Endothelial cell of umbilical vein (primary cell): ENCODE data around the gene RHOG. TPM values are rescaled to one million over a fixed set of nuclear protein-coding genes. Genes with fewer than 3 reads are reported as not detected.

Experiments
- BruUV-seq: library from RNA; stranded (reverse); fragments of 400-500 nt; replicated peaks from 2 replicates; lab custom pipeline; 2021; lab: Mats Ljungman, UMichigan
- CTCF ChIA-PET: fragments of 300-600, 350-600 bp; sonication (Branson Sonifier 250); formaldehyde crosslinking; loops from one replicate; lab custom pipeline; 2021; ENCODE audit warnings: antibody characterized with exemption, inconsistent platforms; lab: Charles Lee
- POLR2A ChIA-PET: fragments of 300-600, 350-600 bp; sonication (Branson Sonifier 250); formaldehyde crosslinking; loops from one replicate; lab custom pipeline; 2021; ENCODE audit warnings: antibody characterized with exemption, inconsistent platforms; lab: Charles Lee
- DNase-seq: peaks from one replicate; pipeline ENCODE4 v3.0.0-alpha.2; 2011; ENCODE audit warnings: low read depth, low spot score
- FAIRE-seq: peaks from 2 replicates; lab custom pipeline; 2011; peaks lifted over from hg19 to GRCh38; lab: Jason Lieb, UNC
- H2AFZ ChIP-seq: 2 replicates; pipeline ENCODE4 v1.6.0; 2012; ENCODE audit warnings: low read depth, low read length, control low read depth, inconsistent platforms
- H3K27ac ChIP-seq: 2 replicates; pipeline ENCODE4 v1.5.1; 2011; ENCODE audit warnings: low read depth, mild to moderate bottlenecking, control low read depth, low read length, moderate library complexity; ENCODE audit not compliant: insufficient read depth
- H3K27me3 ChIP-seq, 2 experiments: 2 replicates each; pipeline versions ENCODE4 v1.6.0 to v1.6.1; 2011; ENCODE audit warnings: low read length in 2 of 2, mixed read lengths in 1 of 2; ENCODE audit not compliant: control insufficient read depth in 2 of 2, insufficient read depth in 2 of 2
- H3K36me3 ChIP-seq, 2 experiments: 2 replicates in 1 of 2; 3 replicates in 1 of 2; pipeline ENCODE4 v1.5.1; 2011; ENCODE audit warnings: low read length in 2 of 2, mild to moderate bottlenecking in 1 of 2, moderate library complexity in 1 of 2; ENCODE audit not compliant: control insufficient read depth in 2 of 2, insufficient read depth in 2 of 2; ENCODE audit errors: extremely low read depth in 1 of 2
- H3K4me1 ChIP-seq: 3 replicates; pipeline ENCODE4 v1.5.1; 2011; ENCODE audit warnings: mild to moderate bottlenecking, low read length; ENCODE audit not compliant: control insufficient read depth, insufficient read depth; ENCODE audit errors: extremely low read depth
- H3K4me2 ChIP-seq: 2 replicates; pipeline ENCODE4 v1.6.1; 2011; ENCODE audit warnings: low read length, control low read depth, mixed read lengths; ENCODE audit not compliant: insufficient read depth
- H3K4me3 ChIP-seq, 3 experiments: fragments of 200-600 bp in 1 of 3; sonication (generic), shearing (Covaris generic) in 1 of 3; replicated peaks in 1 of 3; 2 replicates each; pipeline ENCODE4 v1.5.1; 2011 to 2016; ENCODE audit warnings: control low read depth in 3 of 3, low read length in 3 of 3, mild to moderate bottlenecking in 2 of 3, inconsistent platforms in 1 of 3, low read depth in 1 of 3, moderate library complexity in 1 of 3; ENCODE audit not compliant: insufficient read depth in 1 of 3
- H3K79me2 ChIP-seq: 2 replicates; pipeline ENCODE4 v1.6.0; 2012; ENCODE audit warnings: low read length, inconsistent platforms; ENCODE audit not compliant: control insufficient read depth, insufficient read depth
- H3K9ac ChIP-seq: replicated peaks from 2 replicates; pipeline ENCODE3; 2011; ENCODE audit warnings: low read length, control low read depth; ENCODE audit not compliant: insufficient read depth; ENCODE audit errors: extremely low read depth
- H3K9me1 ChIP-seq: replicated peaks from 3 replicates; pipeline ENCODE4 v1.6.0; 2011; ENCODE audit warnings: mild to moderate bottlenecking, low read length; ENCODE audit not compliant: control insufficient read depth, insufficient read depth; ENCODE audit errors: extremely low read depth
- H3K9me3 ChIP-seq: replicated peaks from 2 replicates; pipeline ENCODE4 v1.5.1; 2012; ENCODE audit warnings: low read length, inconsistent platforms; ENCODE audit not compliant: control insufficient read depth, insufficient read depth
- H4K20me1 ChIP-seq: replicated peaks from 2 replicates; pipeline ENCODE3; 2011; ENCODE audit warnings: mild to moderate bottlenecking, low read length; ENCODE audit not compliant: control insufficient read depth, insufficient read depth; ENCODE audit errors: extremely low read depth
- EZH2 ChIP-seq: IDR thresholded peaks from 2 replicates; pipeline ENCODE4 v1.6.1; 2012; ENCODE audit warnings: borderline replicate concordance, low read depth, mild to moderate bottlenecking, moderate library complexity, low read length, inconsistent platforms; ENCODE audit not compliant: severe bottlenecking
- FOS ChIP-seq: IDR thresholded peaks from 2 replicates; pipeline ENCODE4 v1.6.1; 2011; ENCODE audit warnings: mild to moderate bottlenecking, low read length, moderate library complexity, borderline replicate concordance; ENCODE audit not compliant: insufficient read depth
- JUN ChIP-seq: IDR thresholded peaks from 2 replicates; pipeline ENCODE4 v1.6.1; 2011; ENCODE audit warnings: borderline replicate concordance, low read depth; ENCODE audit not compliant: insufficient read length, insufficient read depth
- MYC ChIP-seq: IDR thresholded peaks from one replicate; pipeline ENCODE4 v1.6.1; 2011; ENCODE audit warnings: mild to moderate bottlenecking, low read depth, low read length
- POLR2A ChIP-seq: IDR thresholded peaks from 2 replicates; pipeline ENCODE4 v1.6.1; 2012; ENCODE audit warnings: low read depth, mild to moderate bottlenecking, control low read depth, low read length
- POLR2AphosphoS5 ChIP-seq: IDR thresholded peaks from 2 replicates; pipeline ENCODE4 v1.6.1; 2012; ENCODE audit warnings: low read depth, mild to moderate bottlenecking, control low read depth, low read length, moderate library complexity; ENCODE audit not compliant: insufficient read depth
- dilution Hi-C: fragments of 300-500 bp; cut with MboI; formaldehyde crosslinking; loops from one replicate; pipeline ENCODE4 v1.15.0; 2019; ENCODE audit warnings: low sequenced_read_pairs; ENCODE audit not compliant: extremely low pct_ligation_motif_present
- intact Hi-C: fragments of 100-400 bp; cut with micrococcal nuclease; formaldehyde crosslinking; loops from one replicate; pipeline ENCODE4 v1.10.0; 2022
- polyA plus RNA-seq, 4 experiments: library from polyadenylated mRNA; depleted of rRNA in 3 of 4; stranded (reverse) in 3 of 4; unstranded in 1 of 4; fragments of >200 nt; gene quantifications; 2 replicates each; pipeline versions ENCODE4 v1.2.1 to v1.2.3, GENCODE V29; 2011 to 2012; ENCODE audit warnings: missing spikeins in 1 of 4
- total RNA-seq: library from RNA; stranded (reverse); gene quantifications from 2 replicates; pipeline ENCODE4 v1.2.3, GENCODE V29; 2021
- TF ChIP-seq, protein P1 (sequence below): IDR thresholded peaks from 2 replicates; pipeline ENCODE4 v1.6.1; 2011; ENCODE audit not compliant: insufficient read depth, insufficient read length

RHOG gene
- total and polyA plus RNA-seq, 2 donors (not counting 3 experiments of a cell fraction or from before 2014, with no cell fraction given): 69.0 to 119 TPM

DNA sequence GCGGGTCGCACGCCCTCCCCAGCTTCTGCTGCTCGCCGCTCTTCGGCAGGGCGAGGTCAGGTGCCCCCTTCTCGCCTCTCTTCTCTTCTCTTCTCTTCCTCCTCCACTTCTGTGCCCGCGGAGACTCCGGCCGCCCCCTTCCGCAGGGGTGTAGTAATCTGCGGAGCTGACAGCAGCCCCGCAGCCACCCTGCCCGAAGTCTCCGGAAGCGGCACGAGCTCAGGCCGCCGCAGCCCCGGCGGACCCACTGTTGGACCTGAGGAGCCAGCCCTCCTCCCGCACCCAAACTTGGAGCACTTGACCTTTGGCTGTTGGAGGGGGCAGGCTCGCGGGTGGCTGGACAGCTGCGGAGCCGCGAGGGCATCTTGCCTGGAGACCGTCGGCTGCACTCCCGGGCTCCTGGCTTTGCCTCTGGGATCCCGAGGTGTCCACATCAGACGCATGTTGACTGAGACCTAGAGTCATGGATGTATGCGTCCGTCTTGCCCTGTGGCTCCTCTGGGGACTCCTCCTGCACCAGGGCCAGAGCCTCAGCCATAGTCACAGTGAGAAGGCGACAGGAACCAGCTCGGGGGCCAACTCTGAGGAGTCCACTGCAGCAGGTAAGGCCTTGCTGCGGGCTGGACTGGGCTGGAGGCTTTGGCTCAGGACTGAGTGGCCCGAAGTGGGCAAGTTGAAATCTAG lies 15.2 kb upstream of the RHOG start:
- BruUV-seq: no TSS peak
- peak overlapping the region; percentile 62 for H3K9ac ChIP-seq
- ChIA-PET POLR2A (interaction anchor here (0.6 to 1.3 kb wide), 4 partner anchors 12 to 202 kb away, joined by 3 to 4 read pairs (median 4); no protein-coding TSS in a partner anchor), CTCF (interaction anchor here (0.9 to 13.5 kb wide), 42 partner anchors 9 to 239 kb away, joined by 3 to 871 read pairs (median 10); partner anchors contain the start of genes PGAP2, RHOG and RRM1)
- peak overlapping the region; percentile 33 to 88 (median 68) for H3K4me3 ChIP-seq
- no peaks in the 10 kb centered on the region for H3K9me3 ChIP-seq
- no peak overlapping the region for H3K27ac ChIP-seq
- peaks cover 7% of the 10 kb centered on the region for H3K79me2 ChIP-seq
- peak overlapping the region; percentile 88 for H2AFZ ChIP-seq
- H3K36me3 ChIP-seq: no peaks in the 10 kb centered on the region
- TF ChIP-seq POLR2AphosphoS5 (no peak), JUN (no peak), MYC (no peak), EZH2 (no peak), POLR2A (no peak), FOS (no peak)
- TF ChIP-seq, protein P1, sequence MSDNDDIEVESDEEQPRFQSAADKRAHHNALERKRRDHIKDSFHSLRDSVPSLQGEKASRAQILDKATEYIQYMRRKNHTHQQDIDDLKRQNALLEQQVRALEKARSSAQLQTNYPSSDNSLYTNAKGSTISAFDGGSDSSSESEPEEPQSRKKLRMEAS: no peak
- no peaks in the 10 kb centered on the region for H3K27me3 ChIP-seq
- peak overlapping the region; percentile 51 for H3K4me2 ChIP-seq
- intact Hi-C loops: loop anchor here (1.0 to 5.0 kb wide), 5 partner anchors 9 to 216 kb away; no protein-coding TSS in a partner anchor
- H3K9me1 ChIP-seq: no peaks in the 10 kb centered on the region
- peak; percentile 46 for DNase-seq
- H4K20me1 ChIP-seq: no peaks in the 10 kb centered on the region
- dilution Hi-C loops: loop anchor here (25.0 kb wide), 1 partner anchor 206 kb away; no protein-coding TSS in a partner anchor
- H3K4me1 ChIP-seq: peaks cover 15% of the 10 kb centered on the region
- peak; percentile 21 for FAIRE-seq
